ENCODE measurements around the gene KLRC2.
"Not testable (repeated sequence)": the region's sequence is repeated elsewhere in the genome, so short reads cannot be mapped to it uniquely, and the experiment has no call there.

The KLRC2 gene

GRCh38 chr12:10435816-10436215 lies at the start of gene KLRC2:
Gene KLRC2, minus strand, starts transcription at chr12:10436010. Its CDS starts 24 bp downstream, at chr12:10435986.
- not testable (repeated sequence) for DNase-seq

- not testable (repeated sequence) for DNase-seq
Observed at GRCh38 chr12:10481901-10482300, 46.1 kb upstream of the KLRC2 start.

- DNase-seq: not testable (repeated sequence)
Observed at GRCh38 chr12:10472808-10473207, 37.0 kb upstream of the KLRC2 start.

GRCh38 chr12:10469701-10470100 lies 33.9 kb upstream of the KLRC2 start:
- DNase-seq: no peak

GRCh38 chr12:10466311-10466710 lies 30.5 kb upstream of the KLRC2 start:
- DNase-seq: no peak

- no peak for DNase-seq
Observed at GRCh38 chr12:10457760-10458159, 21.9 kb upstream of the KLRC2 start.

- DNase-seq: no peak
Observed at GRCh38 chr12:10456856-10457255, 21.0 kb upstream of the KLRC2 start.

GRCh38 chr12:10455766-10456165 lies 20.0 kb upstream of the KLRC2 start:
- no peak for DNase-seq

- no peak for DNase-seq
Observed at GRCh38 chr12:10454531-10454930, 18.7 kb upstream of the KLRC2 start.

- DNase-seq: no peak
Observed at GRCh38 chr12:10453156-10453555, 17.3 kb upstream of the KLRC2 start, which contains the start of gene KLRC1. Gene KLRC1, minus strand, starts transcription at chr12:10453377. Its CDS starts 2,221 bp downstream, at chr12:10451156.

- DNase-seq: no peak
Observed at GRCh38 chr12:10448236-10448635, 12.4 kb upstream of the KLRC2 start.

- not testable (repeated sequence) for DNase-seq
Observed at GRCh38 chr12:10446052-10446451, 10.2 kb upstream of the KLRC2 start.

GRCh38 chr12:10441144-10441543 lies 5.3 kb upstream of the KLRC2 start:
- DNase-seq: not testable (repeated sequence)

GRCh38 chr12:10439608-10440274 lies 3.9 kb upstream of the KLRC2 start:
- not testable (repeated sequence) for DNase-seq

GRCh38 chr12:10437601-10438000 lies 1.8 kb upstream of the KLRC2 start:
- not testable (repeated sequence) for DNase-seq

- DNase-seq: not testable (repeated sequence)
Observed at GRCh38 chr12:10430623-10431022, 5.2 kb downstream of the KLRC2 start.

- not testable (repeated sequence) for DNase-seq
Observed at GRCh38 chr12:10425938-10426337, 9.9 kb downstream of the KLRC2 start.

- DNase-seq: not testable (repeated sequence)
Observed at GRCh38 chr12:10424260-10424899, 11.4 kb downstream of the KLRC2 start.

GRCh38 chr12:10422159-10422558 lies 13.7 kb downstream of the KLRC2 start:
- not testable (repeated sequence) for DNase-seq

- DNase-seq: not testable (repeated sequence)
Observed at GRCh38 chr12:10420334-10420733, 15.5 kb downstream of the KLRC2 start, which contains the start of gene KLRC3. Gene KLRC3, minus strand, starts transcription at chr12:10420595. Its CDS starts 45 bp downstream, at chr12:10420550.

GRCh38 chr12:10409392-10409791 lies 26.4 kb downstream of the KLRC2 start, which contains the start of gene KLRC4:
Gene KLRC4, minus strand, starts transcription at chr12:10409757. Its CDS starts 182 bp downstream, at chr12:10409575.
- no peak for DNase-seq

- DNase-seq: no peak
Observed at GRCh38 chr12:10408842-10409241, 27.0 kb downstream of the KLRC2 start.

GRCh38 chr12:10406725-10407124 lies 29.1 kb downstream of the KLRC2 start:
- DNase-seq: no peak

- DNase-seq: no peak
Observed at GRCh38 chr12:10405294-10405693, 30.5 kb downstream of the KLRC2 start.
